K562 (cell line): ENCODE measurements around the gene CEP44. TPM values are rescaled to one million over a fixed set of nuclear protein-coding genes. Genes with fewer than 3 reads are reported as not detected.

Experiments
- ARHGAP35 ChIP-seq: fragments of 450-650 bp; IDR thresholded peaks from 2 replicates; pipeline ENCODE4 v1.6.1; 2018; ENCODE audit not compliant: partially characterized antibody
- BRF2 ChIP-seq: IDR thresholded peaks from 3 replicates; pipeline ENCODE4 v1.6.1; 2011; ENCODE audit warnings: borderline replicate concordance, mild to moderate bottlenecking; ENCODE audit not compliant: insufficient read length, insufficient read depth
- DMBX1 ChIP-seq: fragments of 250-450 bp; sonication (Bioruptor Pico); IDR thresholded peaks from 2 replicates; pipeline ENCODE4 v1.8.0; 2022; ENCODE audit warnings: inconsistent platforms, mild to moderate bottlenecking, moderate library complexity, borderline replicate concordance
- ETV1 ChIP-seq: fragments of 450-650 bp; conservative IDR thresholded peaks from 2 replicates; pipeline ENCODE4 v1.6.1; 2016; ENCODE audit warnings: missing genetic modification characterization, control low read depth, low read depth, missing compliant biosample characterization
- HMBOX1 ChIP-seq: sonication (generic); IDR thresholded peaks from 2 replicates; pipeline ENCODE4 v1.6.1; 2016
- HMG20B ChIP-seq: fragments of 250-450 bp; sonication (Bioruptor Pico); IDR thresholded peaks from 2 replicates; pipeline ENCODE4 v1.5.0; 2021; ENCODE audit warnings: mild to moderate bottlenecking
- MBD1 ChIP-seq: fragments of 250-450 bp; sonication (Bioruptor Pico); IDR thresholded peaks from 2 replicates; pipeline ENCODE4 v1.8.0; 2022; ENCODE audit warnings: inconsistent platforms
- PML ChIP-seq: IDR thresholded peaks from 2 replicates; pipeline ENCODE4 v1.6.1; 2012; ENCODE audit warnings: low read length, inconsistent platforms
- SNIP1 ChIP-seq: fragments of 450-650 bp; IDR thresholded peaks from 2 replicates; pipeline ENCODE4 v1.7.1; 2017; ENCODE audit warnings: low read depth, mild to moderate bottlenecking
- ZNF146 ChIP-seq: IDR thresholded peaks from one replicate; pipeline ENCODE4 v1.6.1; 2018; ENCODE audit warnings: missing compliant biosample characterization; ENCODE audit not compliant: unreplicated experiment
- ZNF407 ChIP-seq: fragments of 450-650 bp; IDR thresholded peaks from 2 replicates; pipeline ENCODE4 v1.6.1; 2016; ENCODE audit warnings: low read depth
- ZNF445 ChIP-seq: fragments of 250-450 bp; sonication (Bioruptor Pico); IDR thresholded peaks from 2 replicates; pipeline ENCODE4 v1.4.0; 2020; ENCODE audit warnings: low read depth, mild to moderate bottlenecking, moderate library complexity
- polyA plus RNA-seq, 8 experiments: library from polyadenylated mRNA; depleted of rRNA in 4 of 8; stranded (reverse) in 5 of 8; unstranded in 3 of 8; fragments of >200 nt; fragmentation: Nextera tagmentation in 2 of 8; fragmentation: Illumina TruSeq in 1 of 8; extraction: Ambion mirVana in 2 of 8; extraction: Trizol in 1 of 8; gene quantifications; 2 replicates each; pipeline versions ENCODE4 v1.2.1 to v1.2.3, GENCODE V29; 2011 to 2014; ENCODE audit warnings: inconsistent platforms in 1 of 8, missing spikeins in 1 of 8
- total RNA-seq, 7 experiments: library from RNA; depleted of rRNA in 6 of 7; stranded (reverse); fragments of >200 nt in 6 of 7; fragmentation: Illumina TruSeq in 2 of 7; extraction: Trizol in 2 of 7; gene quantifications; 2 replicates each; pipeline versions ENCODE4 v1.2.1 to v1.2.3, GENCODE V29; 2011 to 2021; ENCODE audit warnings: low replicate concordance in 1 of 7

The CEP44 gene
- total and polyA plus RNA-seq, 9 of the 15 experiments (the other 6 are each of a cell fraction or from before 2014, with no cell fraction given): 19.6 to 45.0 (median 24.4) TPM

GRCh38 chr4:174283507-174284471 lies at the start of gene CEP44, which contains the start of gene FBXO8 (continued):
- TF ChIP-seq ZNF407 (no peak), HMG20B (CRISPR knock-in tag) (no peak), SNIP1 (no peak), ZNF146 (CRISPR knock-in tag) (no peak), PML (peak; percentile 49), ARHGAP35 (no peak), MBD1 (no peak), BRF2 (no peak), DMBX1 (CRISPR knock-in tag) (no peak), ETV1 (tag) (peak; percentile 86), ZNF445 (CRISPR knock-in tag) (no peak), HMBOX1 (peak; percentile 52)
